ENCODE data around the gene PRKAB1. TPM values are rescaled to one million over a fixed set of nuclear protein-coding genes. Genes with fewer than 3 reads are reported as not detected.
"Not testable (repeated sequence)": the region's sequence is repeated elsewhere in the genome, so short reads cannot be mapped to it uniquely, and the experiment has no call there.

Gene PRKAB1
- total RNA-seq, 2 donors from 2014 or later: 26.6 to 28.9 TPM

DNA sequence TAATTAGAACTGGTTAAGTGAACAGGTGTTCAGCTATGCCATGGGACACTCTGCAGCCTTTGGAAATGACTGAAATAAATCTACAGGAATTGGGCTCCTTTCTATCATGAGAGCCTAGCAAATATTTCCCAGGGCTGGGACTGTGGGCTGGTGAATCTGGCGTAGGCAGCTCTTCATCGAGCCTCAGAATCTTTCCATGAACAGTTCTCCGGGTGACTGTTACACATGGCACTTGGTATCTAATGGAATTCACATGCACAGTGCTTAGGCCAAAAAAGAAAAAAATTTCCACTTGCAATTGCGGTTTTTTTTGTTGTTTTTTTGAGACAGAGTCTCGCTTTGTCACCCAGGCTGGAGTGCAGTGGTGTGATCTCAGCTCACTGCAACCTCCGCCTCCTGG, 32.1 kb downstream of the PRKAB1 start:
- ATAC-seq (replicated peaks): no peak
- Mint-ChIP-seq H3K36me3 (ENCODE audit: low read depth) (no peaks in the 10 kb centered on the region), H3K4me1 (no peaks in the 10 kb centered on the region), H3K9me3 (no peaks in the 10 kb centered on the region), H3K27ac (no peak overlapping the region), H3K27me3 (no peaks in the 10 kb centered on the region), H3K4me3 (no peak overlapping the region)

GRCh38 chr12:119704065-119704747, 36.3 kb downstream of the PRKAB1 start:
- H3K27ac Mint-ChIP-seq: no peak overlapping the region
- no peak for ATAC-seq (replicated peaks)
- H3K4me1 Mint-ChIP-seq: no peaks in the 10 kb centered on the region
- H3K27me3 Mint-ChIP-seq: no peaks in the 10 kb centered on the region
- H3K9me3 Mint-ChIP-seq: no peaks in the 10 kb centered on the region
- H3K36me3 Mint-ChIP-seq (ENCODE audit: low read depth): no peaks in the 10 kb centered on the region
- no peak overlapping the region for H3K4me3 Mint-ChIP-seq

GRCh38 chr12:119705182-119705581, 37.2 kb downstream of the PRKAB1 start:
- Mint-ChIP-seq H3K27ac (no peak overlapping the region), H3K27me3 (no peaks in the 10 kb centered on the region), H3K36me3 (ENCODE audit: low read depth) (no peaks in the 10 kb centered on the region), H3K4me3 (no peak overlapping the region), H3K4me1 (no peaks in the 10 kb centered on the region), H3K9me3 (no peaks in the 10 kb centered on the region)
- ATAC-seq (replicated peaks): no peak

DNA sequence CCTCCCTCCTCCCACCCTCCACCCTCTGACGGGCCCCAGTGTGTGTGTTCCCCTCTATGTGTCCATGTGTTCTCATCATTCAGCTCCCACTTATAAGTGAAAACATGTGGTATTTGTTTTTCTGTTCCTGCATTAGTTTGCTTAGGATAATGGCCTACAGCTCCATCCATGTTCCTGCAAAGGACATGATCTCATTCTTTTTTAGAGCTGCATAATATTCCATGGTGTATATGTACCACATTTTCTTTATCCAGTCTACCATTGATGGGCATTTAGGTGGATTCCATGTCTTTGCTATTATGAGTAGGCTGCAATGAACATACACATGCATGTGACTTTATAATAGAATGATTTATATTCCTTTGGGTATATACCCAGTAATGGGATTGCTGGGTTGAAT, 38.5 kb downstream of the PRKAB1 start:
- H3K27ac Mint-ChIP-seq; H3K4me3 Mint-ChIP-seq; H3K4me1 Mint-ChIP-seq; H3K36me3 Mint-ChIP-seq (ENCODE audit: low read depth); H3K9me3 Mint-ChIP-seq; ATAC-seq (replicated peaks); H3K27me3 Mint-ChIP-seq: not testable (repeated sequence)

GRCh38 chr12:119710374-119710964, 42.5 kb downstream of the PRKAB1 start:
- ATAC-seq (replicated peaks): no peak
- Mint-ChIP-seq H3K4me1 (peaks cover 5% of the 10 kb centered on the region), H3K9me3 (peaks cover 3% of the 10 kb centered on the region)

DNA sequence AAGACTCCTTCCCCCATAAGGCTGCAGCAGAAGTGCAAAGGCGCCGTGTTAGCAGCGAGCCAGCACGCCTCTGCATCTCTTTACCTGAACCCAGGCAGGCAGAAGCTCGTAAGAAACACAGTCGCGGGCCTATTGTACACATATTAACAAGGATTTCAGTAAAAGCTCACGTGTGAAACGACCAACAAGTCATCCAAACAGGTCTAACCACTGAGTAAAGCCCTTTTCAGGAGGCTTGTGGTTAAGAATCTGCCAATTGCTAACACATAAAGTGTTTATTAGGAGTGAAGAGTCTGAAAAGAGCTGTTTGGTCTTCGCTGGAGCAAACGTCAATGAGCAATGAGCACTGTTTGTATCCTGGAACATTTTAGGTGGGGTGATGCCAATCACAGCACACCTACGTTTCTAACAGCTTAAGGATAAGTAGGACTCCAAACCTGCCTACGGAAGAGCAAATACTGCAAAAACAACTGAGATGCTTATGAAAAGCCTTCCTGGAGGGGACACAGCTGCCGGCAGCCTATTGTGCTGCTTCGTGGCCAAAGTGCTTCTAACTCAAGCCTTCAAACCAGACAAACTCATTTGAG, 43.1 kb downstream of the PRKAB1 start:
- no peak overlapping the region for H3K27ac Mint-ChIP-seq
- no peak for ATAC-seq (replicated peaks)
- peaks cover 5% of the 10 kb centered on the region for H3K4me1 Mint-ChIP-seq
- H3K27me3 Mint-ChIP-seq: no peaks in the 10 kb centered on the region
- no peak overlapping the region for H3K4me3 Mint-ChIP-seq
- peaks cover 18% of the 10 kb centered on the region for H3K36me3 Mint-ChIP-seq (ENCODE audit: low read depth)
- H3K9me3 Mint-ChIP-seq: peaks cover 3% of the 10 kb centered on the region

More at GRCh38 chr12:119710374-119710964, 42.5 kb downstream of the PRKAB1 start:
- H3K36me3 Mint-ChIP-seq (ENCODE audit: low read depth): peaks cover 18% of the 10 kb centered on the region
- no peak overlapping the region for H3K4me3 Mint-ChIP-seq
- H3K27ac Mint-ChIP-seq: no peak overlapping the region
- H3K27me3 Mint-ChIP-seq: no peaks in the 10 kb centered on the region

DNA sequence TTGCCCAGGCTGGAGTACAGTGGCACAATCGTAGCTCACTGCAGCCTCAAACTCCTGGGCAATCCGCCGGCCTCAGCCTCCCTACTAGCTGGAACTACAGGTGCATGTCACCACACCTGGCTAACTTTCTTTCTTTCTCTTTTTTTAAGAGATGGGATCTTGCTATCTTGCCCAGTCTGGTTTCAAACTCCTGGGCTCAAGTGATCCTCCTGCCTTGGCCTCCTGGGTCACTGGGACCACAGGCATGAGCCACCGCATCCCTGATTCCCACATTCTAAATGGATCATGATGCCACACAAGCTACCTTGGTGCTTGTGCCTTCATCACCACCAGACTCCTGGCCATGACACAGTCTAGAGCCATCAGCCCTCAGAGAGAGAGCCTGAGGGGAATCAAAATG, 43.8 kb downstream of the PRKAB1 start:
- Mint-ChIP-seq H3K9me3 (peaks cover 3% of the 10 kb centered on the region), H3K27me3 (no peaks in the 10 kb centered on the region), H3K27ac (no peak overlapping the region), H3K4me3 (no peak overlapping the region), H3K36me3 (ENCODE audit: low read depth) (peaks cover 18% of the 10 kb centered on the region), H3K4me1 (peaks cover 5% of the 10 kb centered on the region)
- ATAC-seq (replicated peaks): no peak

GRCh38 chr12:119712721-119713120, 44.8 kb downstream of the PRKAB1 start:
- Mint-ChIP-seq H3K36me3 (ENCODE audit: low read depth) (peaks cover 18% of the 10 kb centered on the region), H3K4me3 (no peak overlapping the region), H3K9me3 (peaks cover 3% of the 10 kb centered on the region), H3K4me1 (peaks cover 5% of the 10 kb centered on the region), H3K27me3 (no peaks in the 10 kb centered on the region), H3K27ac (no peak overlapping the region)
- no peak for ATAC-seq (replicated peaks)

DNA sequence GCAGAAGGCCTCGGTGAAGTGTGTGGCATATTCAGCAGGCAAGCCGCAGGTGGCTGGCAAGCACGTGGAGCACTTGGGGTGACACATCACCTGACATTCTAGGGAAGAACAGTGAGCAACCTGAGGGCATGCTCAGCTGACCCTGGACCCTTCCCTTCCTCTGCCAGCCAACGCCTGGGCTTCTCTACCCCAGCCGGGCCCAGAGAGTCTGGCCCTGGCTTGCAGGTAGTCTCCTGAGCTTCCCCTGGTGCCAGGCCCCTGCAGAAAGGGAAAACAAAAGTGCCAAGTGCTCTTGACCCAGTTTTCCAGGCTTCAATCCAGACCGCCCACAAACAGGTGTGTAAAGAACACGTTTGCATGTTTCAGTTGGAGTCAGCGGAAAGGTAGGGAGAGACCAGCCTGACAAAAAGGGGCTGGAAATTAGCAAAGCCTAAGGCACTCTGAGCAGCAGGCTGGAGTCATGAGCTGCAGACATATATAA, 45.7 kb downstream of the PRKAB1 start:
- no peak overlapping the region for H3K27ac Mint-ChIP-seq
- H3K4me1 Mint-ChIP-seq: peaks cover 5% of the 10 kb centered on the region
- H3K9me3 Mint-ChIP-seq: peaks cover 3% of the 10 kb centered on the region
- no peak for ATAC-seq (replicated peaks)
- H3K36me3 Mint-ChIP-seq (ENCODE audit: low read depth): peaks cover 23% of the 10 kb centered on the region
- H3K4me3 Mint-ChIP-seq: no peak overlapping the region
- H3K27me3 Mint-ChIP-seq: no peaks in the 10 kb centered on the region

DNA sequence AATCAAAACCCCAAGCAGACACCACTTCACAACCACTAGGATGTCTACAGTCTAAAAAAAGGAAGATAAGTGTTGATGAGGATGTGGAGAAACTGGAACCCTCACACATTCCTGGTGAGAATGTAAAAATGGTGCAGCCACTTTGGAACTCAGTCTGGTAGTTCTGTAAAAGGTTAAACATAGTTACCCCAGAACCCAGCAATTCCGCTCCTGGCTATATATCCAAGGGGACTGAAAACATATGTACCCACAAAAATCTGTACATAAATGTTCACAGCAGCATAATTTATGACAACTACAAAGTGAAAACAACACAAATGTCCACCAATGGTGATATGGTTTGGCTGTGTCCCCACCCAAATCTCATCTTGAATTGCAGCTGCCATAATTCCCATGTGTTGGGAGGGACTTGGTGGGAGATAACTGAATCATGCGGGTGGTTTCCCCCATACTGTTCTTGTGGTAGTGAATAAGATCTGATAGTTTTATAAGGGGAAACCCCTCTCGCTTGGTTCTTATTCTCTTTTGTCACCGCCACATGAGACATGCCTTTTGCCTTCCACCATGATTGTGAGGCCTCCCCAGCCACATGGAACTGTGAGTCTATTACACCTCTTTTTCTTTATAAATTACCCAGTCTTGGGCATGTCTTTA, 46.8 kb downstream of the PRKAB1 start:
- Mint-ChIP-seq H3K36me3 (ENCODE audit: low read depth) (peaks cover 26% of the 10 kb centered on the region), H3K4me3 (no peak overlapping the region), H3K4me1 (peaks cover 5% of the 10 kb centered on the region), H3K27ac (no peak overlapping the region), H3K9me3 (peaks cover 3% of the 10 kb centered on the region), H3K27me3 (no peaks in the 10 kb centered on the region)
- ATAC-seq (replicated peaks): no peak

DNA sequence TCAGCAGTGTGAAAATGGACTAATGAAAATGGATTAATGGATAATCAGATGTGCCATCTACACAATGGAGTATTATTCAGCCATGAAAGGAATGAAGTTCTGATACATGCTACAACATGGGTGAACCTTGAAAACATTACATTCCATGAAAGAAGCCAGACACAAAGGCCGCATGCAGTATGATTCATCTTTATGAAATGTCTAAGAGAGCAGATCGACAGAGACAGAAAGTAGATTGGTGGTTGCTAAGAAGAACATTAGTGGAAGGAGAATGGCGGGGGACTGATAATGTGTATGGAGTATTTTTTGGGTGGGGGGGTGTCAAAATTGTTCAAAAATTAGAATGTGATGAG, 47.3 kb downstream of the PRKAB1 start:
- no peak for ATAC-seq (replicated peaks)
- Mint-ChIP-seq H3K4me1 (peaks cover 5% of the 10 kb centered on the region), H3K4me3 (no peak overlapping the region), H3K27ac (no peak overlapping the region), H3K36me3 (ENCODE audit: low read depth) (peaks cover 26% of the 10 kb centered on the region), H3K9me3 (peaks cover 3% of the 10 kb centered on the region), H3K27me3 (no peaks in the 10 kb centered on the region)

DNA sequence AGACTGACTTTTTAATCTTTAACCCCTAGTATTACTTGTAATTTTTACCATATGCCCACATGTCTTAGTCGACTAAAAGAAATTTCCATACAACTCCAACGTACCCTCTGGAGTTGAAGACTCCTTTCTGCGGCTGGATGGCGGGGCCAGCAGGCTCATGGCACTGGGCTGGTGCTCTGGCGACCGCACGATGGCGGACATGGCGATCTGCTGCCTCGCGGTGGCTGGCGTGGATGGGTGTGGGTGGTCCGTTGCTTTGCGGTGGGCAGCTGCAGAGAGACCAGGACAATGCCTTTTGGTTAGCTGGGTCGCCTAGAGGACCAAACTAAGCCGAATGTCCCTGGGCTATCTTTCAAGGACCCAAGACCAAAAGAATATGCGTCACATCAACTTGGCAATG, 50.2 kb downstream of the PRKAB1 start:
- Mint-ChIP-seq H3K27ac (no peak overlapping the region), H3K4me1 (peaks cover 5% of the 10 kb centered on the region), H3K9me3 (peaks cover 3% of the 10 kb centered on the region), H3K4me3 (no peak overlapping the region), H3K36me3 (ENCODE audit: low read depth) (peaks cover 13% of the 10 kb centered on the region), H3K27me3 (no peaks in the 10 kb centered on the region)
- no peak for ATAC-seq (replicated peaks)

DNA sequence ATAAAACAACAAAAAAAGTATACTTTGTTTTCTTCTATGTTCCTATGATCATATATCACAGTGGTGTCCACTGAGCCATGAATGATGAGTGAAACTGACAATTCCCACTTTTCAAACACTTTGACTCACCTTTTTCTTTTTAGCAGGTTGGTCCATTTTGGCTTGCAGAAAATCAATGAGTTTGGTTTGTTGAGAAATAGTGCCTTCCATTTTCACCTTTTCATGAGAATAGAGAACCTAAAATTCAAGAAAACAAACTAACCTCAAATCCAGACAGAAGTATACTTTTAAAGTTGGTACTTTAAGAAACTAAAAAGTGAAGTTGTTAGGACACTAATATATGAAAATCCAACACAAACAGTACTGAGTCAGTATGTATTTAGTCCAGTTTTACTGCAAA, 52.4 kb downstream of the PRKAB1 start:
- no peak for ATAC-seq (replicated peaks)
- H3K4me3 Mint-ChIP-seq: no peak overlapping the region
- H3K27ac Mint-ChIP-seq: no peak overlapping the region
- no peaks in the 10 kb centered on the region for H3K27me3 Mint-ChIP-seq
- H3K9me3 Mint-ChIP-seq: no peaks in the 10 kb centered on the region
- peaks cover 1% of the 10 kb centered on the region for H3K4me1 Mint-ChIP-seq
- peaks cover 8% of the 10 kb centered on the region for H3K36me3 Mint-ChIP-seq (ENCODE audit: low read depth)

- Mint-ChIP-seq H3K4me1 (no peaks in the 10 kb centered on the region), H3K27ac (no peak overlapping the region), H3K36me3 (ENCODE audit: low read depth) (peaks cover 8% of the 10 kb centered on the region), H3K9me3 (no peaks in the 10 kb centered on the region), H3K27me3 (no peaks in the 10 kb centered on the region), H3K4me3 (no peak overlapping the region)
- no peak for ATAC-seq (replicated peaks)
Measured at GRCh38 chr12:119721306-119721705, 53.4 kb downstream of the PRKAB1 start.

- Mint-ChIP-seq H3K4me1 (no peaks in the 10 kb centered on the region), H3K36me3 (ENCODE audit: low read depth) (no peaks in the 10 kb centered on the region), H3K27me3 (no peaks in the 10 kb centered on the region), H3K9me3 (no peaks in the 10 kb centered on the region), H3K27ac (no peak overlapping the region), H3K4me3 (no peak overlapping the region)
- no peak for ATAC-seq (replicated peaks)
Measured at GRCh38 chr12:119725523-119725922, 57.6 kb downstream of the PRKAB1 start.
